IgD-negative memory B cell (primary cell): Measurements from ENCODE around the gene ADGRG7. TPM values are rescaled to one million over a fixed set of nuclear protein-coding genes. Genes with fewer than 3 reads are reported as not detected.

ENCODE experiments used
- H3K27ac Mint-ChIP-seq, 3 donors: one replicate each; pipeline ENCODE4 v1.8.0; 2020 to 2022; ENCODE audit warnings: mild to moderate bottlenecking in 3 of 3, mixed read lengths in 3 of 3, moderate library complexity in 1 of 3
- H3K27me3 Mint-ChIP-seq: one replicate; pipeline ENCODE4 v1.8.0; 2021; ENCODE audit warnings: mixed read lengths
- H3K36me3 Mint-ChIP-seq: one replicate; pipeline ENCODE4 v1.8.0; 2020; ENCODE audit warnings: mild to moderate bottlenecking, mixed read lengths
- H3K4me1 Mint-ChIP-seq, 3 donors: one replicate each; pipeline ENCODE4 v1.8.0; 2020 to 2022; ENCODE audit warnings: mixed read lengths in 3 of 3, mild to moderate bottlenecking in 1 of 3
- H3K4me3 Mint-ChIP-seq, 4 donors: one replicate each; pipeline ENCODE4 v1.8.0; 2020 to 2022; ENCODE audit warnings: mild to moderate bottlenecking in 4 of 4, mixed read lengths in 4 of 4, moderate library complexity in 3 of 4
- H3K9me3 Mint-ChIP-seq, 3 donors: one replicate each; pipeline ENCODE4 v1.8.0; 2020 to 2021; ENCODE audit warnings: mixed read lengths in 3 of 3, mild to moderate bottlenecking in 1 of 3
- polyA plus RNA-seq: library from polyadenylated mRNA; unstranded; fragments of 300-500 nt; fragmentation: Illumina TruSeq; gene quantifications from one replicate; pipeline ENCODE4 v1.2.3, GENCODE V29; 2021

The ADGRG7 gene
- polyA plus RNA-seq, 1 donor from 2014 or later = not detected

- H3K4me3 Mint-ChIP-seq = no peak overlapping the region
- H3K36me3 Mint-ChIP-seq = peaks cover 16% of the 10 kb centered on the region
- H3K4me1 Mint-ChIP-seq = peaks cover 35 to 45% (median 40%) of the 10 kb centered on the region in 3 donors
- H3K27ac Mint-ChIP-seq = no peak overlapping the region
- no peaks in the 10 kb centered on the region for H3K27me3 Mint-ChIP-seq
- no peaks in the 10 kb centered on the region for H3K9me3 Mint-ChIP-seq
Measured at GRCh38 chr3:100715176-100715575, 105.8 kb downstream of the ADGRG7 start.

- Mint-ChIP-seq H3K9me3 (no peaks in the 10 kb centered on the region), H3K36me3 (peaks cover 19% of the 10 kb centered on the region), H3K27ac (no peak overlapping the region), H3K27me3 (no peaks in the 10 kb centered on the region), H3K4me3 (no peak overlapping the region), H3K4me1 (peaks cover 28 to 33% (median 32%) of the 10 kb centered on the region in 3 donors)
Measured at GRCh38 chr3:100717063-100717462, 107.7 kb downstream of the ADGRG7 start.

GRCh38 chr3:100717637-100718487 lies 108.5 kb downstream of the ADGRG7 start:
- Mint-ChIP-seq H3K36me3 (peaks cover 23% of the 10 kb centered on the region), H3K4me3 (peak overlapping the region in 1 of 4 donors; percentile 32), H3K4me1 (peaks cover 24 to 28% (median 25%) of the 10 kb centered on the region in 3 donors), H3K9me3 (no peaks in the 10 kb centered on the region), H3K27ac (no peak overlapping the region), H3K27me3 (no peaks in the 10 kb centered on the region)

GRCh38 chr3:100719136-100719535 lies 109.7 kb downstream of the ADGRG7 start:
- no peak overlapping the region for H3K27ac Mint-ChIP-seq
- H3K36me3 Mint-ChIP-seq = peaks cover 23% of the 10 kb centered on the region
- no peaks in the 10 kb centered on the region for H3K27me3 Mint-ChIP-seq
- peaks cover 18 to 22% (median 21%) of the 10 kb centered on the region in 3 donors for H3K4me1 Mint-ChIP-seq
- no peak overlapping the region for H3K4me3 Mint-ChIP-seq
- no peaks in the 10 kb centered on the region for H3K9me3 Mint-ChIP-seq

GRCh38 chr3:100720426-100720825 lies 111.0 kb downstream of the ADGRG7 start:
- no peak overlapping the region for H3K4me3 Mint-ChIP-seq
- no peaks in the 10 kb centered on the region for H3K9me3 Mint-ChIP-seq
- H3K4me1 Mint-ChIP-seq = peaks cover 15 to 18% (median 17%) of the 10 kb centered on the region in 3 donors
- H3K36me3 Mint-ChIP-seq = peaks cover 19% of the 10 kb centered on the region
- H3K27ac Mint-ChIP-seq = no peak overlapping the region
- H3K27me3 Mint-ChIP-seq = no peaks in the 10 kb centered on the region

- H3K27ac Mint-ChIP-seq = no peak overlapping the region
- peaks cover 9% of the 10 kb centered on the region for H3K36me3 Mint-ChIP-seq
- H3K27me3 Mint-ChIP-seq = no peaks in the 10 kb centered on the region
- no peaks in the 10 kb centered on the region for H3K9me3 Mint-ChIP-seq
- no peak overlapping the region for H3K4me3 Mint-ChIP-seq
- H3K4me1 Mint-ChIP-seq = peaks cover 3 to 9% (median 5%) of the 10 kb centered on the region in 3 donors
Measured at GRCh38 chr3:100725935-100726513, 116.6 kb downstream of the ADGRG7 start.

GRCh38 chr3:100726706-100727105 lies 117.3 kb downstream of the ADGRG7 start:
- Mint-ChIP-seq H3K4me1 (peaks cover 3 to 9% (median 5%) of the 10 kb centered on the region in 3 donors), H3K36me3 (peaks cover 4% of the 10 kb centered on the region), H3K9me3 (no peaks in the 10 kb centered on the region), H3K27me3 (no peaks in the 10 kb centered on the region), H3K4me3 (no peak overlapping the region), H3K27ac (no peak overlapping the region)

- Mint-ChIP-seq H3K9me3 (no peaks in the 10 kb centered on the region), H3K27ac (no peak overlapping the region)
Measured at GRCh38 chr3:100730524-100730923, 121.1 kb downstream of the ADGRG7 start.

GRCh38 chr3:100732435-100732834 lies 123.0 kb downstream of the ADGRG7 start:
- H3K4me1 Mint-ChIP-seq = peaks cover 3 to 5% (median 4%) of the 10 kb centered on the region in 3 donors
- no peaks in the 10 kb centered on the region for H3K36me3 Mint-ChIP-seq
- H3K27me3 Mint-ChIP-seq = no peaks in the 10 kb centered on the region
- H3K4me3 Mint-ChIP-seq = no peak overlapping the region
- H3K27ac Mint-ChIP-seq = no peak overlapping the region
- H3K9me3 Mint-ChIP-seq = no peaks in the 10 kb centered on the region

More at GRCh38 chr3:100730524-100730923, 121.1 kb downstream of the ADGRG7 start:
- Mint-ChIP-seq H3K4me3 (no peak overlapping the region), H3K36me3 (no peaks in the 10 kb centered on the region), H3K4me1 (peaks cover 3 to 13% (median 4%) of the 10 kb centered on the region in 3 donors), H3K27me3 (no peaks in the 10 kb centered on the region)

- no peak overlapping the region for H3K27ac Mint-ChIP-seq
- no peaks in the 10 kb centered on the region for H3K9me3 Mint-ChIP-seq
- no peak overlapping the region for H3K4me3 Mint-ChIP-seq
Measured at GRCh38 chr3:100737334-100737733, 127.9 kb downstream of the ADGRG7 start.

GRCh38 chr3:100740207-100740606 lies 130.8 kb downstream of the ADGRG7 start:
- H3K36me3 Mint-ChIP-seq = peaks cover 6% of the 10 kb centered on the region
- H3K4me3 Mint-ChIP-seq = no peak overlapping the region
- peak overlapping the region in 1 of 3 donors; percentile 8 for H3K27ac Mint-ChIP-seq
- peaks cover 0 to 2% (median 0%) of the 10 kb centered on the region in 3 donors for H3K4me1 Mint-ChIP-seq
- H3K9me3 Mint-ChIP-seq = no peaks in the 10 kb centered on the region
- no peaks in the 10 kb centered on the region for H3K27me3 Mint-ChIP-seq

More at GRCh38 chr3:100737334-100737733, 127.9 kb downstream of the ADGRG7 start:
- no peaks in the 10 kb centered on the region for H3K27me3 Mint-ChIP-seq
- H3K4me1 Mint-ChIP-seq = peaks cover 3 to 4% (median 3%) of the 10 kb centered on the region in 3 donors
- H3K36me3 Mint-ChIP-seq = peaks cover 1% of the 10 kb centered on the region

GRCh38 chr3:100743535-100743934 lies 134.1 kb downstream of the ADGRG7 start:
- Mint-ChIP-seq H3K4me3 (no peak overlapping the region), H3K9me3 (no peaks in the 10 kb centered on the region), H3K27ac (no peak overlapping the region), H3K4me1 (no peaks in the 10 kb centered on the region), H3K27me3 (no peaks in the 10 kb centered on the region), H3K36me3 (peaks cover 7% of the 10 kb centered on the region)

GRCh38 chr3:100744671-100745070 lies 135.3 kb downstream of the ADGRG7 start:
- Mint-ChIP-seq H3K27ac (no peak overlapping the region), H3K9me3 (no peaks in the 10 kb centered on the region), H3K27me3 (no peaks in the 10 kb centered on the region), H3K36me3 (peaks cover 11% of the 10 kb centered on the region), H3K4me1 (no peaks in the 10 kb centered on the region), H3K4me3 (no peak overlapping the region)
